Epithelial cell of prostate (primary cell): Measurements from ENCODE around the gene ZNF280C.

Experiments used
- DNase-seq: peaks from one replicate; pipeline ENCODE4 v3.0.0-alpha.2; 2011; ENCODE audit warnings: low read depth, low spot score
- H3K27ac ChIP-seq: fragments of 450-650 bp; 2 replicates; pipeline ENCODE4 v1.5.1; 2017; ENCODE audit warnings: mild to moderate bottlenecking

Gene ZNF280C

GRCh38 chrX:130155564-130155963 is 113.1 kb downstream of the ZNF280C start:
- no peak for DNase-seq
- no peak overlapping the region for H3K27ac ChIP-seq
